Liver (tissue), 9 donors: ENCODE measurements around the gene PTTG2. TPM values are rescaled to one million over a fixed set of nuclear protein-coding genes. Genes with fewer than 3 reads are reported as not detected.

ENCODE experiments used
- DNase-seq: peaks from one replicate; pipeline ENCODE4 v3.0.0-alpha.2; 2017; ENCODE audit warnings: low spot score
- H3K27ac ChIP-seq, 2 donors: one replicate each; pipeline ENCODE4 v1.7.0; 2013; ENCODE audit warnings: inconsistent platforms in 2 of 2, low read length in 2 of 2, control low read depth in 1 of 2, low read depth in 1 of 2, mild to moderate bottlenecking in 1 of 2
- H3K27me3 ChIP-seq, 4 donors: one replicate each; pipeline versions ENCODE4 v1.6.1 to v1.7.0; 2013; ENCODE audit warnings: low read length in 3 of 4, inconsistent platforms in 1 of 4, mild to moderate bottlenecking in 1 of 4, moderate library complexity in 1 of 4; ENCODE audit not compliant: control insufficient read depth in 4 of 4, insufficient read depth in 4 of 4
- H3K36me3 ChIP-seq, 4 donors: one replicate each; pipeline versions ENCODE4 v1.6.1 to v1.7.0; 2013; ENCODE audit warnings: low read length in 3 of 4, mild to moderate bottlenecking in 3 of 4, low read depth in 1 of 4, moderate library complexity in 1 of 4; ENCODE audit not compliant: control insufficient read depth in 4 of 4, insufficient read depth in 3 of 4
- H3K4me1 ChIP-seq, 4 donors: one replicate each; pipeline versions ENCODE4 v1.6.1 to v1.7.0; 2013; ENCODE audit warnings: low read length in 3 of 4, mild to moderate bottlenecking in 3 of 4, moderate library complexity in 1 of 4; ENCODE audit not compliant: control insufficient read depth in 4 of 4, insufficient read depth in 4 of 4
- H3K4me3 ChIP-seq, 3 donors: one replicate each; pipeline versions ENCODE4 v1.6.1 to v1.7.0; 2013; ENCODE audit warnings: low read length in 3 of 3, control low read depth in 1 of 3, low read depth in 1 of 3, mild to moderate bottlenecking in 1 of 3
- H3K9ac ChIP-seq, 2 donors: one replicate each; pipeline ENCODE4 v1.7.0; 2013; ENCODE audit warnings: low read length in 2 of 2, mild to moderate bottlenecking in 2 of 2, moderate library complexity in 2 of 2, control low read depth in 1 of 2, low read depth in 1 of 2
- H3K9me3 ChIP-seq, 4 donors: one replicate each; pipeline versions ENCODE4 v1.6.1 to v1.7.0; 2013; ENCODE audit warnings: low read length in 3 of 4; ENCODE audit not compliant: control insufficient read depth in 4 of 4
- FOXA2 ChIP-seq: IDR thresholded peaks from 2 replicates; pipeline ENCODE4 v1.6.1; 2016; ENCODE audit warnings: antibody characterized with exemption
- GABPA ChIP-seq, 2 donors: IDR thresholded peaks in 1 of 2; conservative IDR thresholded peaks in 1 of 2; 2 replicates each; pipeline ENCODE4 v1.6.1; 2016; ENCODE audit warnings: antibody characterized with exemption in 2 of 2, mild to moderate bottlenecking in 1 of 2, moderate library complexity in 1 of 2
- HNF4A ChIP-seq, 2 donors: conservative IDR thresholded peaks; 2 replicates each; pipeline ENCODE4 v1.6.1; 2016; ENCODE audit warnings: antibody characterized with exemption in 2 of 2, mild to moderate bottlenecking in 2 of 2
- JUND ChIP-seq, 2 donors: IDR thresholded peaks; 2 replicates each; pipeline ENCODE4 v1.6.1; 2016; ENCODE audit warnings: antibody characterized with exemption in 2 of 2
- NR2F2 ChIP-seq: IDR thresholded peaks from 2 replicates; pipeline ENCODE4 v1.6.1; 2016; ENCODE audit warnings: antibody characterized with exemption
- RAD21 ChIP-seq, 2 donors: IDR thresholded peaks; 2 replicates each; pipeline ENCODE4 v1.6.1; 2016; ENCODE audit warnings: antibody characterized with exemption in 2 of 2, mild to moderate bottlenecking in 2 of 2
- RXRA ChIP-seq, 2 donors: IDR thresholded peaks; 2 replicates each; pipeline ENCODE4 v1.6.1; 2017 to 2018; ENCODE audit warnings: antibody characterized with exemption in 2 of 2, mild to moderate bottlenecking in 1 of 2
- SP1 ChIP-seq: IDR thresholded peaks from 2 replicates; pipeline ENCODE4 v1.6.1; 2018; ENCODE audit warnings: antibody characterized with exemption, mild to moderate bottlenecking
- TAF1 ChIP-seq: conservative IDR thresholded peaks from 2 replicates; pipeline ENCODE4 v1.6.1; 2016; ENCODE audit warnings: antibody characterized with exemption, mild to moderate bottlenecking
- WGBS: extraction: QIAGEN DNeasy Blood & Tissue Kit; methylation state at CpG from one replicate; pipeline ENCODE4 v1.1.7; 2013; 5-methylcytosine and 5-hydroxymethylcytosine counted together
- polyA plus RNA-seq, 2 donors: library from polyadenylated mRNA; stranded (reverse) in 1 of 2; unstranded in 1 of 2; fragments of 200-250 nt in 1 of 2; fragments of >200 nt in 1 of 2; fragmentation: Nextera tagmentation in 1 of 2; extraction: Ambion mirVana in 1 of 2; gene quantifications; one replicate each; pipeline versions ENCODE4 v1.2.1 to v1.2.3, GENCODE V29; 2013 to 2015
- total RNA-seq, 2 donors: library from RNA; depleted of rRNA; stranded (reverse); fragments of >200 nt; gene quantifications; one replicate each; pipeline ENCODE4 v1.2.3, GENCODE V29; 2014
- TF ChIP-seq, protein P1 (sequence below): IDR thresholded peaks from 2 replicates; pipeline ENCODE4 v1.6.1; 2016; ENCODE audit warnings: antibody characterized with exemption
- TF ChIP-seq, protein P2 (sequence below): IDR thresholded peaks from 2 replicates; pipeline ENCODE4 v1.6.1; 2016; ENCODE audit warnings: antibody characterized with exemption, mild to moderate bottlenecking
- TF ChIP-seq, protein P3 (sequence below): IDR thresholded peaks from 2 replicates; pipeline ENCODE4 v1.6.1; 2016; ENCODE audit warnings: antibody characterized with exemption
- TF ChIP-seq, protein P4 (sequence below): fragments of 150-350 bp; IDR thresholded peaks from 2 replicates; pipeline ENCODE4 v1.5.1; 2017; ENCODE audit warnings: improper control_type of control experiment, low read depth, low read length; ENCODE audit not compliant: missing input control
- TF ChIP-seq, protein P5 (sequence below): IDR thresholded peaks from 2 replicates; pipeline ENCODE4 v1.6.1; 2016; ENCODE audit warnings: antibody characterized with exemption
- donor health status: healthy.
- donor health status: healthy.
- donor health status: healthy.
- donor health status: healthy.
- donor health status: healthy.

PTTG2 gene
- total and polyA plus RNA-seq, 4 donors, result 0.24 to 0.92 TPM; not detected in 2

DNA sequence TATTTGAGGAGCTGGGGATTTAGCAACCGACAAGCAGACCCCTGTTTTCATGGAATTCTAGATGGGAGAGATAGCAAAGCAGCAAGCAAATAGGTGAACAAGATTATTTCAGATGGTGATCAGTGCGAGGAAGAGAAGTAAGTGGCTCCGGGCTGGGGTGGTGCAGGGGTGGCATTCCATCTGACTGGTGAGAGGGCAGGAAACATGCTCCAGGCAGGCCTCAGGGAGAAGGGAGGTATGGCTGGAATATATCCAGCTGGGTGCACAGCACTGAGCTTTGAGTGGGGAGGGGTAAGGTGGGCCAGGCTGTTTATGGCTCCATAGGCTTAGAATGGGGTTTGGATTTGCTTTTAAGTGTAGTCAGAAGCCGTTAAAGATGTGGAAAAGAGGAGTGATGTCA, 21.2 kb downstream of the PTTG2 start (continued):
- TF ChIP-seq TAF1, result no peak
- TF ChIP-seq, protein P1, sequence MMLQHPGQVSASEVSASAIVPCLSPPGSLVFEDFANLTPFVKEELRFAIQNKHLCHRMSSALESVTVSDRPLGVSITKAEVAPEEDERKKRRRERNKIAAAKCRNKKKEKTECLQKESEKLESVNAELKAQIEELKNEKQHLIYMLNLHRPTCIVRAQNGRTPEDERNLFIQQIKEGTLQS, result no peak

DNA sequence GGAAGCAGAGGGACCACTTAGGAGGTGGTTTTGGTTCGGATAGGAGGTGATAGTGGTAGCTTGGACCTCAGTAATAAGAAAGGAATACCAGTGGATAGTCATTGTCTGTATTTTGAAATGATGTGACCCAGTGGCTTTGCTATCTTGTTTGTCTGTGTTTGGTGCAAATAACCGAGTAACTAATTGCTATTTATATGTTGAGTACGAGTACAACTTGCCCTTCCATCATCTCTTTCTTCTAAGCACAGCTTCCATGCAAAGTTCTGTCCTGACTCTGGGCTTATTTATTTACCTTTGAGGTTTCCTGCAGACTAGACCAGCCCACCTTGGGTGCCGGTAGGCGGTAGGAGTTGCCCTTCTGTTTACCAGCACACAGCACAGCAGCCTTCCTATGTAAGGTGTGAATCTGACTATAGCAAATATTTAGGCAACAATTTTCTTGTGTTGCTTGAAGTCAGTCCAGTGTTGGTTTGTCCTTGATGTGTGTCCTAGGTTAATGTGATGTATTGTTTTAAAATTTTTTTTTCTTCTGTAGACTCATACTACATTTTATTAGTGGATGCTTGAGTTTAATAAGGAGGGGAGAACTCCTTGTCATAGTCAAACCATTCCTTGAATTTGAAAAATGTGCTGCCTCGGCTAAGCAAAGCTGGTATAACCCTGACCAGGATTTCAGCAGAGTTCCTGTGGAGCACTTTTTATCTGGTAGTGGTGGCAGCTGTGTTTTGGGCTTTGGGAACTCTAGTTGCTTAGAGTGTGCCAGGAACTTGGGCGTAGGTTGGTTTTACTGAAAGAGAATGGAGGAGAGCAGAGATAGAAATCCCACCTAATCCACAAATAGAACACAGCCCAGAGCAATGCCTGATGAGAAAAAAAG, 21.9 kb downstream of the PTTG2 start:
- H3K36me3 ChIP-seq, result peaks cover 0 to 2% (median 0%) of the 10 kb centered on the region in 4 donors
- no peaks in the 10 kb centered on the region for H3K27me3 ChIP-seq
- no peak overlapping the region for H3K27ac ChIP-seq
- TF ChIP-seq JUND (IDR thresholded peaks at IDR 0.05) (no peak), TAF1 (no peak), GABPA (IDR thresholded peaks at IDR 0.05 in 1 of 2, conservative IDR thresholded peaks at IDR 0.05 in 1 of 2) (no peak), NR2F2 (no peak), RXRA (IDR thresholded peaks at IDR 0.05) (no peak), RAD21 (IDR thresholded peaks at IDR 0.05) (no peak), SP1 (no peak), HNF4A (conservative IDR thresholded peaks at IDR 0.05) (no peak), FOXA2 (no peak)
- TF ChIP-seq, protein P2, sequence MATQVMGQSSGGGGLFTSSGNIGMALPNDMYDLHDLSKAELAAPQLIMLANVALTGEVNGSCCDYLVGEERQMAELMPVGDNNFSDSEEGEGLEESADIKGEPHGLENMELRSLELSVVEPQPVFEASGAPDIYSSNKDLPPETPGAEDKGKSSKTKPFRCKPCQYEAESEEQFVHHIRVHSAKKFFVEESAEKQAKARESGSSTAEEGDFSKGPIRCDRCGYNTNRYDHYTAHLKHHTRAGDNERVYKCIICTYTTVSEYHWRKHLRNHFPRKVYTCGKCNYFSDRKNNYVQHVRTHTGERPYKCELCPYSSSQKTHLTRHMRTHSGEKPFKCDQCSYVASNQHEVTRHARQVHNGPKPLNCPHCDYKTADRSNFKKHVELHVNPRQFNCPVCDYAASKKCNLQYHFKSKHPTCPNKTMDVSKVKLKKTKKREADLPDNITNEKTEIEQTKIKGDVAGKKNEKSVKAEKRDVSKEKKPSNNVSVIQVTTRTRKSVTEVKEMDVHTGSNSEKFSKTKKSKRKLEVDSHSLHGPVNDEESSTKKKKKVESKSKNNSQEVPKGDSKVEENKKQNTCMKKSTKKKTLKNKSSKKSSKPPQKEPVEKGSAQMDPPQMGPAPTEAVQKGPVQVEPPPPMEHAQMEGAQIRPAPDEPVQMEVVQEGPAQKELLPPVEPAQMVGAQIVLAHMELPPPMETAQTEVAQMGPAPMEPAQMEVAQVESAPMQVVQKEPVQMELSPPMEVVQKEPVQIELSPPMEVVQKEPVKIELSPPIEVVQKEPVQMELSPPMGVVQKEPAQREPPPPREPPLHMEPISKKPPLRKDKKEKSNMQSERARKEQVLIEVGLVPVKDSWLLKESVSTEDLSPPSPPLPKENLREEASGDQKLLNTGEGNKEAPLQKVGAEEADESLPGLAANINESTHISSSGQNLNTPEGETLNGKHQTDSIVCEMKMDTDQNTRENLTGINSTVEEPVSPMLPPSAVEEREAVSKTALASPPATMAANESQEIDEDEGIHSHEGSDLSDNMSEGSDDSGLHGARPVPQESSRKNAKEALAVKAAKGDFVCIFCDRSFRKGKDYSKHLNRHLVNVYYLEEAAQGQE, result no peak
- TF ChIP-seq, protein P3, sequence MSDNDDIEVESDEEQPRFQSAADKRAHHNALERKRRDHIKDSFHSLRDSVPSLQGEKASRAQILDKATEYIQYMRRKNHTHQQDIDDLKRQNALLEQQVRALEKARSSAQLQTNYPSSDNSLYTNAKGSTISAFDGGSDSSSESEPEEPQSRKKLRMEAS, result no peak
- TF ChIP-seq, protein P1, result no peak
- TF ChIP-seq, protein P4, sequence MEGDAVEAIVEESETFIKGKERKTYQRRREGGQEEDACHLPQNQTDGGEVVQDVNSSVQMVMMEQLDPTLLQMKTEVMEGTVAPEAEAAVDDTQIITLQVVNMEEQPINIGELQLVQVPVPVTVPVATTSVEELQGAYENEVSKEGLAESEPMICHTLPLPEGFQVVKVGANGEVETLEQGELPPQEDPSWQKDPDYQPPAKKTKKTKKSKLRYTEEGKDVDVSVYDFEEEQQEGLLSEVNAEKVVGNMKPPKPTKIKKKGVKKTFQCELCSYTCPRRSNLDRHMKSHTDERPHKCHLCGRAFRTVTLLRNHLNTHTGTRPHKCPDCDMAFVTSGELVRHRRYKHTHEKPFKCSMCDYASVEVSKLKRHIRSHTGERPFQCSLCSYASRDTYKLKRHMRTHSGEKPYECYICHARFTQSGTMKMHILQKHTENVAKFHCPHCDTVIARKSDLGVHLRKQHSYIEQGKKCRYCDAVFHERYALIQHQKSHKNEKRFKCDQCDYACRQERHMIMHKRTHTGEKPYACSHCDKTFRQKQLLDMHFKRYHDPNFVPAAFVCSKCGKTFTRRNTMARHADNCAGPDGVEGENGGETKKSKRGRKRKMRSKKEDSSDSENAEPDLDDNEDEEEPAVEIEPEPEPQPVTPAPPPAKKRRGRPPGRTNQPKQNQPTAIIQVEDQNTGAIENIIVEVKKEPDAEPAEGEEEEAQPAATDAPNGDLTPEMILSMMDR, result no peak
- TF ChIP-seq, protein P5, sequence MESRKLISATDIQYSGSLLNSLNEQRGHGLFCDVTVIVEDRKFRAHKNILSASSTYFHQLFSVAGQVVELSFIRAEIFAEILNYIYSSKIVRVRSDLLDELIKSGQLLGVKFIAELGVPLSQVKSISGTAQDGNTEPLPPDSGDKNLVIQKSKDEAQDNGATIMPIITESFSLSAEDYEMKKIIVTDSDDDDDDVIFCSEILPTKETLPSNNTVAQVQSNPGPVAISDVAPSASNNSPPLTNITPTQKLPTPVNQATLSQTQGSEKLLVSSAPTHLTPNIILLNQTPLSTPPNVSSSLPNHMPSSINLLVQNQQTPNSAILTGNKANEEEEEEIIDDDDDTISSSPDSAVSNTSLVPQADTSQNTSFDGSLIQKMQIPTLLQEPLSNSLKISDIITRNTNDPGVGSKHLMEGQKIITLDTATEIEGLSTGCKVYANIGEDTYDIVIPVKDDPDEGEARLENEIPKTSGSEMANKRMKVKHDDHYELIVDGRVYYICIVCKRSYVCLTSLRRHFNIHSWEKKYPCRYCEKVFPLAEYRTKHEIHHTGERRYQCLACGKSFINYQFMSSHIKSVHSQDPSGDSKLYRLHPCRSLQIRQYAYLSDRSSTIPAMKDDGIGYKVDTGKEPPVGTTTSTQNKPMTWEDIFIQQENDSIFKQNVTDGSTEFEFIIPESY, result no peak
- no peak overlapping the region for H3K4me3 ChIP-seq
- H3K9me3 ChIP-seq, result no peaks in the 10 kb centered on the region
- no peak overlapping the region for H3K9ac ChIP-seq
- DNase-seq, result no peak
- 68% methylated on average over 7 of the region's 7 CpGs for WGBS
- peaks cover 0 to 11% (median 8%) of the 10 kb centered on the region in 4 donors for H3K4me1 ChIP-seq
